ENCODE measurements around the gene TSPEAR.
"Not testable (repeated sequence)": the region's sequence is repeated elsewhere in the genome, so short reads cannot be mapped to it uniquely, and the experiment has no call there.

Gene TSPEAR

DNA sequence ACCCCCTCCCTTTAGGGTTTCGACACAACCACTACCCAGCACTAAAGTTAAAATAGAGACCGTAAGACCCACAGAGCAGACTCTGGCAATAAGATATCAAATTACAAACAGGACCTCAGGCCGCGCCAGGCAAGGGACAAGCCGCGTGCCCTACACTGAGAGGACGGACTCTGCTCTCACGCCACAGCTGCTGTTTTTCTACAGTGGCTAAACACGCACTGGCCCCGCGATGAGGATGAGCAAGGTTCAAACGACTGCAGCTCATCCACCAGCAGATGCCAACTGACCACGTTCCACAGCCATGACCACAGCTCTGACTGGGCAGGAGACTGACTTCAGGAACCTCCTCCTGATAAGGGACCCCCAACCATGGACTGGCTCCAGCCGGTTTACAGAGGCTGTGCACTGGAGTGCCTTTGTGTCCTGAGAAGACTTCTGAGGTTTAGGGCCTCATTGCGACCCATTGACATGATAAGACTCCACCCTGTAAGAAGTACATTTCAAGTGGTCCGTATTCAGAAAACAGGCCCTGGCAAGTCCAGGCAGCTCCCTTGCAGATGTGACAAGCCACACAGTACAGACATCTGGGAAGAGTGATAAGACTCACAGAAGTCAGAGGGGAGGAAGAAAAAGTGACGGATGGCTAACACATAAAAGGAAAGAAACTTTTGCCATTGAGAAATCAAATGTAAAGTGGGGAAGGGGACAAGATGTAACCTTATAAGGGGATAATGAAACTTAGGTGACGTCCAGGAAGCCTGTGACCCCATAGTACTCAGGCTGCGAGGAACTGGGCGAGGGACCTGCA, 117.6 kb downstream of the TSPEAR start:
- H3K36me3 Mint-ChIP-seq (ENCODE audit: low read depth): peaks cover 2% of the 10 kb centered on the region
- H3K27ac Mint-ChIP-seq: no peak overlapping the region
- H3K4me3 Mint-ChIP-seq: no peak overlapping the region
- no peaks in the 10 kb centered on the region for H3K4me1 Mint-ChIP-seq (ENCODE audit: low read depth)
- H3K9me3 Mint-ChIP-seq: peaks cover 3% of the 10 kb centered on the region
- peaks cover 33% of the 10 kb centered on the region for H3K27me3 Mint-ChIP-seq (ENCODE audit: low read depth)

DNA sequence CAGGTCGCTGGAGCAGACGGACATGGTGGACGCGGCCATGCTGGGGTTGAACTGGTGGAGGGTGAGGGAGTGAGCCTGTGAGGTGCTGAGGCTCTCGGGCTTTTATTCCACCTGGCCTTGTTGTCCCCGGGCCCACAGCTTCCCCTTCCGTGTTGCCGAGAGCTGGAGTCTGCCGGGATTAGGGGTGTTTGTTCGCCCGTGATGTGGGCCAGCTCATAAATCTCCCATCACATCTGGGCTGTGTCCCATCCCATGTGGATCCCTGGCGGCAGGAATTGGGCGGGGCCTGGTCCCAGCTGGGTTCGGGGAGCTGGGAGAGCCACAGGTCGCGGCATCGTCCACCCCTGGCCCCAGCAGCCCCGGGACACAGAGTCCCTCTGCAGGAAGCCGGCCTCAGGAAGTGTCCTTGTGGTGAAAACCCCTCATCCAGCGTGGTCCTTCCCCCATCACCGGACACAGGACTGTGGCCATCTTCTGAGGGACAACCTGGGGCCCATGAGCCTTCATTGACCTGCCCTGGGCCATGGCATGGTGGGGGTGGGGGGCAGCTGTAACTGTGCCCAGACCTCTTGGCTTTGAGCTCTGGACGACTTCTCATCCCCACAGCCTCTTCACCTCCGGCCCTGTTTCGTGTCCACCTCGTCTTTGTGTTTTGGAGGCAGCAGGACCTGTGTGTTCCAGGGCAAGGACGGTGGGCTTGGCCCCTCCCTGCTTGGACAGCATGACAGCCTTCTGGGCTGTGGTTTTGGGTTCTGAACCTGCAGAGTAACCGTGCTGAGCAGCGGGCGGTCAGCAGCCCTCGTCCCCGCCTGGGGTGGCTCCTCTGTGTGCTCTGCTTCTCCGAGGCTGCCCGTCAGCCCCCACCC, 118.7 kb downstream of the TSPEAR start, which contains the start of gene KRTAP10-6:
Gene KRTAP10-6 (minus strand): TSS at position 60 of the 866 bp plus-strand sequence. CDS start 21 bp downstream, at position 39.
- Mint-ChIP-seq H3K9me3 (no peaks in the 10 kb centered on the region), H3K27ac (no peak within 1 kb of the TSS), H3K4me1 (ENCODE audit: low read depth) (no peaks in the 10 kb centered on the region), H3K27me3 (ENCODE audit: low read depth) (peaks cover 32% of the 10 kb centered on the region), H3K4me3 (no peak within 1 kb of the TSS), H3K36me3 (ENCODE audit: low read depth) (no peaks in the 10 kb centered on the region)

DNA sequence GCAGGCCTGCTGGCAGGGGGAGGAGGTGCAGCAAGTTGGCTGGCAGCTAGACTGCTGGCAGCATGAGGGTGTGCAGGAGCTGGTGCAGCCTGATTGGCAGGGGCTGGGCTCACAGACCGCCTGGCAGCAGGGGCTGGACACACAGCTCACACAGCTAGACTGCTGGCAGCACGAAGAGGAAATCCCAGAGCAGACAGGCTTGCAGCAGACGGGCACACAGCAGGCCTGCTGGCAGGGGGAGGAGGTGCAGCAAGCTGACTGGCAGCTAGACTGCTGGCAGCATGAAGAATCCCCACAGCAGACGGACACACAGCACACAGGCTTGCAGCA, 119.6 kb downstream of the TSPEAR start:
- H3K27me3 Mint-ChIP-seq (ENCODE audit: low read depth): peaks cover 35% of the 10 kb centered on the region
- not testable (repeated sequence) for H3K4me1 Mint-ChIP-seq (ENCODE audit: low read depth); H3K36me3 Mint-ChIP-seq (ENCODE audit: low read depth); H3K9me3 Mint-ChIP-seq; H3K27ac Mint-ChIP-seq; H3K4me3 Mint-ChIP-seq

DNA sequence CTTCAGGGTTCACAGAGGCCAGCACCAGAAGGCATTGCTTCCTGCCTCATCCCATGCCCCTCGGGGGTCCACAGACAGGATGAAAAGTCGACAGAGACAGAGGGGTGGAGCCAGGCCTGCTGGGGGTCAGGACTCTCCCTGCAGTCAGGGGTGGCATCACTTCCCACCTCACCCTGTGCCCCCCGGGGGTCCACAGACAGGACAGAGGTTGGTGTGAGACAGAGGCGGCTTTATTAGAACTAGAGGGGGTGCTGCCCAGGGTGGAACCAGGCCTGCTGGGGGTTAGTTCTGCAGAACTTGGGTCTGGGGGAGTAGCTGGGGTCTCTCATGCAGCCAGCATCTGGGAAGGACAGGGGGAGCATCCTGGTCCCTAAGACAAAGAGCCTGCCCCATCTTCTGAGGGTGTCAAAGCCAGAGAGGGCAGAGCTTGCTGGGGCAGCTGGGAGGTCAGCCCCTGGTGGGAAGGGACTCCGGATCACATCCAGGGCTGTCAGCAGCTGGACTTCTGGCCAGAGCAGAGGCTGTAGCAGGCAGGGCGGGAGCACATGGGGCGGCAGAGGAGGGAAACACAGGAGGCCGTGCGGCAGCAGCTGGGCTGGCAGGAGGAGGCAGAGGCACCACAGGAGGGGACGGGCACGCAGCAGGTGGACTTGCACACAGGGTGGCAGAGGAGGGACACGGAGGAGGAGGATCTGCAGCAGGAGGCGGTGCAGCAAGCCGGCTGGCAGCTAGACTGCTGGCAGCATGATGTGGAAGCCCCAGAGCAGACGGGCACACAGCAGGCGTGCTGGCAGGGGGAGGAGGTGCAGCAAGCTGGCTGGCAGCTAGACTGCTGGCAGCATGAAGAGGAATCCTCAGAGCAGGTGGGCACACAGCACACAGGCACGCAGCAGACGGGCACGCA, 120.2 kb downstream of the TSPEAR start:
- not testable (repeated sequence) for H3K27ac Mint-ChIP-seq; H3K9me3 Mint-ChIP-seq; H3K36me3 Mint-ChIP-seq (ENCODE audit: low read depth); H3K4me1 Mint-ChIP-seq (ENCODE audit: low read depth); H3K4me3 Mint-ChIP-seq
- peaks cover 39% of the 10 kb centered on the region for H3K27me3 Mint-ChIP-seq (ENCODE audit: low read depth)

DNA sequence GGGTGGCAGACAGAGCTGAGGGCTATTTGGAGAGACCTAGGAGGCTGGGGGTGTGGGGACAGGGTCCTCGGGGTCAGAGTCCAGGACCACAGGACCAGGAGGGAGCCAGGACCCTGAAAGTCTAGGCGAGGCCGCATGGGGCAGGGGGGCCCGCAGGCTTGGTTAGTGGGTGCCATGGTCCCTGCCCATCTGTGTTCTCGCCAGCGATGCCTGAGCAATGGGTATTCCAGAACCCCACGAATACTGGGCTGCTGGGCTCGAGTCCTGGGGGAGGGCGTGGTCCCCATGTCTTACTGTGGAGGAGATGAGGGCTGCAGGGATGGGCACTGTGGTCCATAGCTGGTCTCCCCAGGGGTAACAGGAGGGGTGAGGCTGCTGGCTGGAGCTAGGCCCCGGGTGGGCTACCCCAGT, 121.1 kb downstream of the TSPEAR start:
- Mint-ChIP-seq H3K4me1 (ENCODE audit: low read depth) (no peaks in the 10 kb centered on the region), H3K36me3 (ENCODE audit: low read depth) (no peaks in the 10 kb centered on the region), H3K27ac (no peak overlapping the region), H3K4me3 (no peak overlapping the region), H3K27me3 (ENCODE audit: low read depth) (peaks cover 46% of the 10 kb centered on the region), H3K9me3 (no peaks in the 10 kb centered on the region)

DNA sequence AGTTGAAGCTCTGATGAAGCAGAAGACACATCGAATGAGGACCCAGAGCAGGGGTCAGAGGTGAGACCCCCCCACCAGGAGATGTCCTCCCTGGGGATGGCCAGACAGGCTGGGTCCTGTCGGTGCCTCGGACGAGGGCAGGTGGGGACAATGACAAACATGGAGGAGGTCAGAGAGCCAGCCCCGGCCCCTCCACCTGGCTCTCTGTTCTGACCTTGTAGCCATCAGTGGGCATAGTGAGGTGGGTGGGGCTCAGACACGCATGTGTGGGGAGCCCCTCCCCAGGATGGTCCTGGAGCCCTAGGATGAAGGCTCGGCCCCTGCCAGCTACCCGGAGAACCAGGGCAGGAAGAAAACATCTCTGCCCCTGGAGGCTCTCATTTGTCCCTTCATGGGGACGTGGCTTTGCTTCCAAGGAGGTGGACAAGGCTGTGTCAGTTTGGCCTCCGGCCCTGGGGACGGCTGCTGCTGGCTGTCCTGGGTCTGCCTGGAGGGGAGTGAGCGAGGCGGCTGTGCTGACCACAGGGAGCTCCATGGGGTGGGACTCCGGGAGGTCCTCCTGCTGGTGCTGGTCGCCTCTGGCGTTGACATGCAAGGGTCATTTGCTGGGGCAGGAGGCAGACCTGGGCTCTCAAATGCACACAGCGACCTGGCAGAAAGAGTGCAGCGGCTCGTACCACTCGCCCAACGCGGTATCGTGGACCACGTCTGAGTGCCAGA, 121.6 kb downstream of the TSPEAR start:
- Mint-ChIP-seq H3K27me3 (ENCODE audit: low read depth) (peaks cover 45% of the 10 kb centered on the region), H3K27ac (no peak overlapping the region), H3K4me3 (no peak overlapping the region)

DNA sequence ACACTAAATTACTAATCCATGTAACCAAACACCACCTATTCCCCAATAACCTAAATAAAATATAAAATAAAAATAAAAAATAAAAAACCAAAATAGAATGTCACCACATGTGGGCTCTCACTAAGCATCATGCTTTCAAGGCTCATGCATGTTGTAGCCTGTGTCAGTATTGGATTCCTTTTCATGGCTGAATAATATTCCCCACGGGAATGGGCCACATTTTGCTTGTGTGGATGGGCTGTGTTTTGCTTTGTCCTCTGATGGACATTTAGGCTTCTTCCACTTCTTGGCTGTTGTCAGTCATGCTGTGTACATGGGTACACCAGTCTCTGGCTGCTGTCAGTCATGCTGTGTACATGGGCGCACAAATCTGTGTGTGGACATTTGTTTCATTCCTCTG, 122.3 kb downstream of the TSPEAR start:
- no peak overlapping the region for H3K4me3 Mint-ChIP-seq
- H3K27me3 Mint-ChIP-seq (ENCODE audit: low read depth): peaks cover 49% of the 10 kb centered on the region
- H3K27ac Mint-ChIP-seq: no peak overlapping the region
- no peaks in the 10 kb centered on the region for H3K36me3 Mint-ChIP-seq (ENCODE audit: low read depth)
- H3K4me1 Mint-ChIP-seq (ENCODE audit: low read depth): peaks cover 4% of the 10 kb centered on the region
- H3K9me3 Mint-ChIP-seq: no peaks in the 10 kb centered on the region

More for the DNA sequence above, 121.6 kb downstream of the TSPEAR start:
- Mint-ChIP-seq H3K4me1 (ENCODE audit: low read depth) (no peaks in the 10 kb centered on the region), H3K36me3 (ENCODE audit: low read depth) (no peaks in the 10 kb centered on the region), H3K9me3 (no peaks in the 10 kb centered on the region)

DNA sequence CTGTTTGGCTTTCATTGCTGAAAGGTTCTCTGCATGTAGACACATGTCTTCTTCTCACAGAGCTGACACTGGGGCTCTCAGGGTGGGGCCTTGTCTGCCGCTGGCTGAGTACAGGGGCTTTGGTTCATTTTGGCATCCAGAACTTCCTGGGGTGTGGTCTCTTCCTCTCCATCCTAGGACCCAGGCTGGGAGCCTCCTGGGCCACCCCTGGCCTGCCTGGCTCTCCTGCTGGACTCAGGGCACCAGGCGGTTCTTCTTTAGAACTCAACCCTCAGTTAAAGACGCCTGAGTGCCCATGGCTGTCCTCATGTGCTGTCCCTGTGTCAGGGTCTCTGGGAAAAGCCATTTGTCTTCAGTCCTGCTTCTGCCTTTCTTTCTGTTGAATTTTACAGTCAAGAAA, 125.5 kb downstream of the TSPEAR start:
- peaks cover 46% of the 10 kb centered on the region for H3K27me3 Mint-ChIP-seq (ENCODE audit: low read depth)
- peaks cover 3% of the 10 kb centered on the region for H3K36me3 Mint-ChIP-seq (ENCODE audit: low read depth)
- H3K4me3 Mint-ChIP-seq: no peak overlapping the region
- H3K4me1 Mint-ChIP-seq (ENCODE audit: low read depth): peaks cover 15% of the 10 kb centered on the region
- peaks cover 19% of the 10 kb centered on the region for H3K9me3 Mint-ChIP-seq
- no peak overlapping the region for H3K27ac Mint-ChIP-seq

DNA sequence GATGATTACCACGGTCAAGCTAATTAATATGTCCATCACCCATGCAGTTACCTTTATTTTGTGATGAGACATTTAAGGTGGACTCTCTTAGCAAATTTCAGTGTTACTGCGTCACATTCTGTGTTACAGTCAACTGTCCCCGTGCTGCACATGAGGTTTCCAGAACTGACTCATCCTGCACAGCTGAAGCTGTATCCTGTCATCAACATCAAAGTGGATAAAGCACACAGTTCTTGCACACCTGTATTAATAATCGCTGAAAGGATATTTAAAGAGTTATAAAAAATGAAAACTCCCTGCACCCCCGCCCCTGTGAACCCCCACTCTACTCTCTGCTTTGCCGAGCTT, 127.6 kb downstream of the TSPEAR start:
- Mint-ChIP-seq H3K9me3 (peaks cover 25% of the 10 kb centered on the region), H3K27me3 (ENCODE audit: low read depth) (peaks cover 41% of the 10 kb centered on the region), H3K27ac (no peak overlapping the region), H3K4me3 (no peak overlapping the region), H3K36me3 (ENCODE audit: low read depth) (peaks cover 3% of the 10 kb centered on the region), H3K4me1 (ENCODE audit: low read depth) (peaks cover 15% of the 10 kb centered on the region)

DNA sequence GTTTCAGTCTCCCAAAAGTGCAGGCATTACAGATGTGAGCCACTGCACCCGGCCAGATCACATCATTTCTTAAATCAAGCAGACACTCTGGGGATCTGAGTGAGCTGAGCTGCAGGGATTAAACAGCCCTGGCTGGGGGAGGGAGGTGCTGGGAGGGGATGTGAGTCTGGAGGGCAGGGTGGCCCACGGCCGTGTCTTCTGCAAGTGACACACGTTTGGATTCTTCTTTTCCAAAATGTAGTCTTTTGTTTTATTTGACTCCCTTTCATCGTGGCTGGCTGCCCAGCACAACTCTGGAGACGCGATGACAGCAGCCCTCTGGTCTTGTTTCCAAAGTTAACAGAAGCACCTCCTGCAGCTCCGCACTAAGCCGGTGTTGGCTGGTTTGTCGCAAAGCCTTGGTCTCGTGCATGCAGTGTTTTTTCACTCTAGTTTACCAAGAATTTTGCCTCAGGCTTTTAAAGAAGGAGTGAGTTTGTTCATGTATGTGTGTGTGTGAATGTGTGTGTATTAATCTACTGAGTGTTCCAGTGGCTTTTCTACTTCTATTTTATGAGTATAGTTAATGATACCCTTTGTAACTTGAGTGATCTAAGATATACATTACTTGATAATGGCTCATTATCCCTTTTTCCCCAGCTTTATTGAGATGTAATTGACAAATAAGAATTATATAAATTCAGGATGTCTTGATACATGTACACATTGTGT, 128.1 kb downstream of the TSPEAR start:
- no peak overlapping the region for H3K27ac Mint-ChIP-seq
- H3K27me3 Mint-ChIP-seq (ENCODE audit: low read depth): peaks cover 38% of the 10 kb centered on the region
- H3K9me3 Mint-ChIP-seq: peaks cover 27% of the 10 kb centered on the region
- no peak overlapping the region for H3K4me3 Mint-ChIP-seq
- peaks cover 3% of the 10 kb centered on the region for H3K36me3 Mint-ChIP-seq (ENCODE audit: low read depth)
- peaks cover 15% of the 10 kb centered on the region for H3K4me1 Mint-ChIP-seq (ENCODE audit: low read depth)

DNA sequence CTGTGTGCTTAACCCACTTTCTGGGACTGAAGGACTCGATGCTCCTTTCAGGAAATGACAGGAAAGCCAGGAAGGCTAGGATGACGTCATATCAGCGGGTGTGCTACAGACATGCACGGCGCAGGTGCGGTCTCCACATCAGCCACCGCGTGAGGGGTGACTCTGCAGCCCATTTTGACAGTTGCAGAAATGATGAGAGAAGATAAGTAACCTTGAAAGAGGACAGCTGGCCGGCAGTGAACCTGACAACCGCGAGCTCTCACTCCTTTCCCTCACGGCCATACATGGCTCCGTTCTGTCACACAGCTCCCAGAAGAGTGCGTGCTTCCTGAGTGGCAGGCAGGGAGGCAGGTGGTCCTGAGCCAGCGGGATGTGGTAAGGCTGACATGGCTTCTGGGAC, 129.3 kb downstream of the TSPEAR start:
- H3K27me3 Mint-ChIP-seq (ENCODE audit: low read depth): peaks cover 26% of the 10 kb centered on the region
- no peak overlapping the region for H3K4me3 Mint-ChIP-seq
- peaks cover 37% of the 10 kb centered on the region for H3K9me3 Mint-ChIP-seq
- no peak overlapping the region for H3K27ac Mint-ChIP-seq
- H3K4me1 Mint-ChIP-seq (ENCODE audit: low read depth): peaks cover 15% of the 10 kb centered on the region
- H3K36me3 Mint-ChIP-seq (ENCODE audit: low read depth): peaks cover 3% of the 10 kb centered on the region

DNA sequence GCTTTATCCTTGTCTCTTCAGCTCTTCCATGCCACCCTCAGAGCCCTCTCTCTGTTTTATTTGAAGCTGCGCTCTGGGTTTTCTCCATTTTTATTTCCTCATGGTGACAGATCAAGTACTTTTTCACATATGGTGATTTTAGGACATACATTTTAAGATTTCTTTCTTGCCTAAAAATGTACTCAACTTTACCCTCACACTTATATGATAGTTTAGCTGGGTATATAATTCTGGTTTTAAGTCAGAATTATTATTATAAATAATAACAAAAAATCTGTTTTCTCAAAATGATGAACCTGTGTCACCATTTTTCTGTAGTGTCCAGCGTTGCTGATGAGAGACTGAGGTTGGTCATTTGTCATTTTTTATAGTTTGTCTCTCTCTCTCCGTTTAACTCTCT, 130.2 kb downstream of the TSPEAR start:
- peaks cover 15% of the 10 kb centered on the region for H3K4me1 Mint-ChIP-seq (ENCODE audit: low read depth)
- no peak overlapping the region for H3K4me3 Mint-ChIP-seq
- H3K27me3 Mint-ChIP-seq (ENCODE audit: low read depth): peaks cover 17% of the 10 kb centered on the region
- no peak overlapping the region for H3K27ac Mint-ChIP-seq
- peaks cover 44% of the 10 kb centered on the region for H3K9me3 Mint-ChIP-seq
- H3K36me3 Mint-ChIP-seq (ENCODE audit: low read depth): peaks cover 3% of the 10 kb centered on the region

DNA sequence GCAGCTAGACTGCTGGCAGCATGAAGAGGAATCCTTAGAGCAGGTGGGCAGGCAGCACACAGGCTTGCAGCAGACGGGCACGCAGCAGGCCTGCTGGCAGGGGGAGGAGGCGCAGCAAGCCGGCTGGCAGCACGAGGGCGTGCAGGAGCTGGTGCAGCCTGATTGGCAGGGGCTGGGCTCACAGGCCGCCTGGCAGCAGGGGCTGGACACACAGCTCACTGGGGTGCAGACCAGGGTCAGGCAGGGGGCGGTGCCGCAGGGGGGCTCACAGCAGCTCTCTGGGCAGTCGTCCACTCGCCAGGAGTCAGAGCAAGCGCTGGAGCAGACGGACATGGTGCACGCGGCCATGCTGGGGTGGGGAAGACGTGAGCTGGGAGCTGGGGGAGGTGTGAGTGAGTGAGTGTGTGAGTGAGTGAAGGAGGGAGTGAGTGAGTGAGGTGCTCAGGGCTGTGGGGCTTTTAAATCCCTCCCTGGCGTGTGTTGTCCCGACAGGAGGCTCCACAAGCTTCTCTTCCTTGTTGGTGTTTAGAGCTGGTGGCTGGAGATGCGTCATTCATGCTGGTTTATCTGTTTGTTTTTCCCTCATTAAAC, 131.0 kb downstream of the TSPEAR start, which contains the start of gene KRTAP10-5:
Gene KRTAP10-5 (minus strand): TSS at position 374 of the 591 bp plus-strand sequence. CDS start 26 bp downstream, at position 348.
- not testable (repeated sequence) for H3K36me3 Mint-ChIP-seq (ENCODE audit: low read depth); H3K4me3 Mint-ChIP-seq; H3K27ac Mint-ChIP-seq
- peaks cover 51% of the 10 kb centered on the region for H3K9me3 Mint-ChIP-seq
- peaks cover 15% of the 10 kb centered on the region for H3K4me1 Mint-ChIP-seq (ENCODE audit: low read depth)
- H3K27me3 Mint-ChIP-seq (ENCODE audit: low read depth): peaks cover 13% of the 10 kb centered on the region
